ENCODE data around the gene SLITRK1.

- TF ChIP-seq POLR2AphosphoS5 (IDR thresholded peaks at IDR 0.05) (no peak), CTCF (IDR thresholded peaks at IDR 0.05) (no peak), EP300 (IDR thresholded peaks at IDR 0.05) (no peak)
Observed at GRCh38 chr13:83845106-83845505, 37.2 kb downstream of the SLITRK1 start.
